PFSK-1 (cell line): ENCODE measurements around the gene PALD1.

Experiments used
- POLR2AphosphoS5 ChIP-seq: IDR thresholded peaks from 2 replicates; pipeline ENCODE4 v1.6.1; 2012; ENCODE audit warnings: low read depth, mild to moderate bottlenecking, control low read depth, low read length, moderate library complexity
- REST ChIP-seq, 2 experiments: IDR thresholded peaks; 2 replicates each; pipeline versions ENCODE4 v1.6.1 to v1.8.0; 2011 to 2012; ENCODE audit warnings: low read depth in 2 of 2, low read length in 2 of 2, control low read depth in 1 of 2, inconsistent platforms in 1 of 2, mild to moderate bottlenecking in 1 of 2, moderate library complexity in 1 of 2; ENCODE audit not compliant: insufficient read depth in 1 of 2
- SIN3A ChIP-seq: IDR thresholded peaks from 2 replicates; pipeline ENCODE4 v1.6.1; 2012; ENCODE audit warnings: mild to moderate bottlenecking, low read length, moderate library complexity, borderline replicate concordance; ENCODE audit not compliant: insufficient read depth
- TAF1 ChIP-seq: IDR thresholded peaks from 2 replicates; pipeline ENCODE4 v1.6.1; 2012; ENCODE audit warnings: low read length, control low read depth, borderline replicate concordance; ENCODE audit not compliant: insufficient read depth

GRCh38 chr10:70458329-70459060 lies 20.1 kb upstream of the PALD1 start:
- TF ChIP-seq REST (IDR thresholded peaks at IDR 0.05; ENCODE audit: insufficient read depth in 1 of 2, low read depth in 2 of 2, low read length in 2 of 2) (no peak), POLR2AphosphoS5 (no peak), TAF1 (no peak), SIN3A (no peak)
